ENCODE measurements around the gene PIK3C2G.
"Not testable (repeated sequence)": the region's sequence is repeated elsewhere in the genome, so short reads cannot be mapped to it uniquely, and the experiment has no call there.

Gene PIK3C2G

DNA sequence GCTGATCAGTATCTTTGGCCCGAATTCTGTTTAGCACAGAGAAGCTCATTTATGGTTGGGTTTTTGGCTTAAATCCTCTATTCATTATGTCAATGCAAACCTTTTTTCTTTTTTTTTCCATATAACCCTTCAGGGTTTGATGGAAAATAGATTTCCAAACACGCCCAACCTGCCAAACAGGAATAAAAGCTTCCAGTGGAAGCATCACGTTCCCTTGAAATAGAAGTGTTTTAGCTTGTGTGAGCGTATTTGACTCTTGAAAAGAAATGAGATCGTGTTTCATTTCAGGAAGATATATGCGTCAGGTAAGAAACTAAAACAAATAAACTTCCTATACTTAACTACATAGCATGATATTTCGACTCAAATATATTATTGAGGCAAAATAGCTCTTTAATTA, at the start of gene PIK3C2G:
PIK3C2G (plus strand) TSS at position 246 of the 400 bp plus-strand sequence. CDS start 20,564 bp downstream, outside the sequence.
- no peak for DNase-seq (ENCODE audit: low spot score)

DNA sequence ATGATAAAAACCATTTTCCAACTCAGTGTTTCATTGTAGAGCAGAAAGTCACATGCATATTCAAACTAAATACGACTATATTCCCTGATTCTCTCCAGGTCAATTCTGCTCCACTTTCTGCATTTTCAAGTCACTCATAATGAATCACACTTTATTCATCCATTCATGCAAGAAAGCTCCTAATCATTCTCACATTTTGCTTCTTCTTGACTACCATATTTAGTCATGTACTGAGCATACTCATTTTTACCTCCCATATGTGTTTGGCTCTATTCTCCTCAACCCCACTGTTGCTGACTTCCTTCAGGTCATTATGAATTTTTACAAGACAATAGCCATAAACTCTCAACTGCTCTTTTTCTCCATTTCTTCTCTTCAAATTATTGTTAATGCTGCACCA, 43.4 kb upstream of the PIK3C2G start:
- DNase-seq (ENCODE audit: low spot score): peak; percentile 48

GRCh38 chr12:18221726-18222125, 39.6 kb upstream of the PIK3C2G start:
- no peak for DNase-seq (ENCODE audit: low spot score)

- DNase-seq (ENCODE audit: low spot score): no peak
These were observed 38.6 kb upstream of the PIK3C2G start for GRCh38 chr12:18222699-18223098.

GRCh38 chr12:18224745-18225144, 36.6 kb upstream of the PIK3C2G start:
- DNase-seq (ENCODE audit: low spot score): peak; percentile 53

- DNase-seq (ENCODE audit: low spot score): no peak
These were observed 21.8 kb upstream of the PIK3C2G start for GRCh38 chr12:18239526-18239925.

GRCh38 chr12:18242380-18243089, 18.8 kb upstream of the PIK3C2G start:
- no peak for DNase-seq (ENCODE audit: low spot score)

DNA sequence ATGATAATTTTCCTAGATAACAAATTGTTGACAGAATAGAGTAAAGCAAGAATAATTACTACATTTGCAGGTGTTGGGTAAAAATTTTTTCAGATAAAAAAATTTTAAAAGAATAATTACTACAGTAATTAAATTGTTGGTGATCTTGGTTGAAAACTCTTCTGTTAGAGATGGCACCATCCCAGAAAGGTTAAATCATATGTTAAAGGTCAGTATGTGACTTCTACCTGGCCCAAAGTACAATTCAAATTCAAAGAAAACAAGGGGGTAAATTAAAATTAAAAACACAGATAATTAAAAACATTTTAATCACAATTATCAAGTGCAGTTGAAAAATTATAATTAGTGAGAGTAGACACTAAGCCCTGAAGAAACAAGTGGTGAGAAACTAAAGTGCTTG, 18.1 kb upstream of the PIK3C2G start:
- no peak for DNase-seq (ENCODE audit: low spot score)

- DNase-seq (ENCODE audit: low spot score): no peak
These were observed 15.3 kb upstream of the PIK3C2G start for GRCh38 chr12:18246066-18246465.

- DNase-seq (ENCODE audit: low spot score): peak; percentile 71
These were observed 10.9 kb upstream of the PIK3C2G start for GRCh38 chr12:18250313-18250916.

DNA sequence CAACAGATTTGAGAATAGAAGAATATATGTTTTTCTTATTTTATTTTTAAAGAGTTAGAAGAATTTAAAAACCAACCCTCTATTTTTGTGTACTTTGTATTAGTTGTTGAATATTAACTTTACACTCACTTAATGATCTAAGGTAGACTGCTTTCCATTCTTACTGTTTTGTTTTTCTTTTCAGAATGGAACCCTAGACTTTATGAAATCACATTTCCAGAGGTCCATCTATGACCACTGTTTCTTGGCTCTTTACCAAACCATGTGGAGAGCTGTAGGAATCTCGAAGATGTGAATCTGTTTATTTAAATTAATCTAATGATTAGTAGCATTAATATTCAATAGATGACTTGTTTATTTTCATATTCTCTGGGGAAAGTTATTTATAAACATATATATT, 7.2 kb upstream of the PIK3C2G start:
- DNase-seq (ENCODE audit: low spot score): peak; percentile 26

- DNase-seq (ENCODE audit: low spot score): not testable (repeated sequence)
These were observed 6.3 kb upstream of the PIK3C2G start for GRCh38 chr12:18255004-18255403.

DNA sequence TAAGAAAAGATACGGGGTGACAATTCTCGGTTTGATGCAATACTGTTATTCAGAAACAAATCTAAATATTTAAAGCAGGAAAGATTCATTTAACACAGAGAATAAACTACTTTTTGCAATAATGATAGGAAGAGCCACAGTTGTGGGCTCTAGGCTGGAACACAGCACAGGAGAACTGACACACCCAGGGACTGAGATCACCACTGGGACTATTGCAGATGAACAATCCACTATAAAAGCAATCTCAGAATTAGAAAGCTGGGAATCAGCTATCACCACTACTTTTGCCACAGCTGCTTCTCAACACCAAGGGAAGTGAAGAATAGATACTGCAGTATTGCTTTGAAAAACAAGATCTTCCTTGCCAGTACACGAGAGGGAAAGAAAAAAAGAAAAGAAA, 4.1 kb upstream of the PIK3C2G start:
- DNase-seq (ENCODE audit: low spot score): no peak

DNA sequence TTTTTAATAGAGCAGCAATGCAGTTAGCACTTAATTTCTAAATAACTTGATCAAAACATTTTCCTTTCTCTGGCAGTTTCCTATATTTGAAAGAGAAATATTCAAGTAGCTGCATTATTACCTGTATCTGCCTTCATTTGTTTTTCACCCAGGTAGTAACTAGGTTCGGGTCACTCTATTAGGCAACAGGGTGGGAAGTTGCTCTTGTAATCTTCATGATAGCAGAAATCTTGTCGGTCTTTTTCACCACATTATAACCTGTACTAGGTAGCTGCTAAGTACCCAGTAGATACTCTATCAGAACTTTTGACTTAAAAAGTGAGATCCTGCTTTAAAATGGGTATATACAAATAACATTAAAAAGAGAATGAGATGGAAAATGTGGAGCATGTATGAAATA, 2.4 kb upstream of the PIK3C2G start:
- DNase-seq (ENCODE audit: low spot score): no peak

- DNase-seq (ENCODE audit: low spot score): no peak
These were observed 1.2 kb upstream of the PIK3C2G start for GRCh38 chr12:18259906-18260682.

DNA sequence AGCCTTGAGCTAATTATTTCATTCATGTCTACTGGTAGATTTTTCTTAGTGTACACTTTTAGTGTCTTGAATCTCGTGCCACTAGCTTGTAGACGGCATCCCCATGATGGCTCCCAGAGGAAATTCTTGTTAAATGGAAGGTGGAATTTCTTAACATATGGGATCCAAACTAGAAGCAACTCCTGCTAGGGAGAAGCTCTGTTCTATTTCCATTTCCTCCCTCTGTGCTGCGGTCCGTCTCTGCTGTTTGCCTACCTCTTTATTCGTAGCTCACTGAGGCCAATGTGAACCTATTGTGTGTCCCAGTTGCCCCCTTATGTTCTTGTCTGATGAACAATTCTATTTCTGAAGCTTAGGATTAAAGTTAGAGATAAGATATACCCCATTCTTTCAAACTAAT, 588 bp downstream of the PIK3C2G start:
- no peak for DNase-seq (ENCODE audit: low spot score)

DNA sequence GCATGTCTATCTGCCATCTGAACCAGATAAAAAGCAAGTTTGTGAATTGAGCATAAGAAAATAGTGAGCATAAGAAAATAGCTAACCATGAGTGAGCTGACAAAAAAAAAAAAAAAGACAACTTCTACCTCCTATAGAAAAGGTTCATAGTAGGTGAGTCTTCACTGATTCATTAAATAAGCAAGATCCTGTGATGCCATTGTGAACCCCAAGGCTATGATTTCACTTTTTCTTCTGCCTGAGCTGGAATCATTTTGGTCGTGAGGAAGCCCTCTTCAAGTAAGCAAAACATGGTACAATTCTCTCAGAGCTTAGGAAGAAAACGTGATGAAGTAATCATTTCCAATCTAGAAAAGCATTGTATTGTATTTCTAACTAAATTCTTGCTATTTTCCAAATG, 1.2 kb downstream of the PIK3C2G start:
- peak; percentile 57 for DNase-seq (ENCODE audit: low spot score)

- no peak for DNase-seq (ENCODE audit: low spot score)
These were observed 3.3 kb downstream of the PIK3C2G start for GRCh38 chr12:18264581-18265075.

DNA sequence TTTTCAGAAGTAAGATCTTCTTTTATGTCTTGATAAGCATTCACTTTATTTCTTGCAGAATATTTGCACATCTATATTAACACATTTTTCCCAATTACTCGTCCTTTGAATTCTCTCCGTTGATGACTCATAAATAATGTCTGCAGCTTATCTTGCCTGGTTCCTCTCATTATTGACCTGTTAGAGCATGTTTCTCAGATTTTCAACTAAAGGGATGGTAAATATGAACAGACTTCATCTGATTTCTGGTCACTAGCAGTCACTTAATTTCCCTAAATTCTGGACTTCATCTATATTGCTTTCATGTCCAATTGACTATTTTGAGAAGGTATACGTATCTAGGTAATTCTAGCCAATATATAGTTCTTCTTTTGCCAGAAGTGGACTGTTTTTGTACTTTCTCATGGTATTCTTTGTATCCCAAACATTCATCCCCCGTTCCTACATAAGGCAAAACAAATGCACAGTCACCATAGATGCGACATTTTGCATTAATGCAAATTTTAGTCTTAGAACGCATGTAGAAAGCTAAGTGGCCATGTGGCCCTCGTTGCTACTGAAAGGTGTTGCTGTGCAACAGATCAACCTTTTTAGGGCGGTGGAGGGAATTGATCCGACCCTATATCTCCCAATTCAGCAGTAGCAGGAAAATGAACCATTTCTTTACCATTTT, 6.2 kb downstream of the PIK3C2G start:
- DNase-seq (ENCODE audit: low spot score): no peak

DNA sequence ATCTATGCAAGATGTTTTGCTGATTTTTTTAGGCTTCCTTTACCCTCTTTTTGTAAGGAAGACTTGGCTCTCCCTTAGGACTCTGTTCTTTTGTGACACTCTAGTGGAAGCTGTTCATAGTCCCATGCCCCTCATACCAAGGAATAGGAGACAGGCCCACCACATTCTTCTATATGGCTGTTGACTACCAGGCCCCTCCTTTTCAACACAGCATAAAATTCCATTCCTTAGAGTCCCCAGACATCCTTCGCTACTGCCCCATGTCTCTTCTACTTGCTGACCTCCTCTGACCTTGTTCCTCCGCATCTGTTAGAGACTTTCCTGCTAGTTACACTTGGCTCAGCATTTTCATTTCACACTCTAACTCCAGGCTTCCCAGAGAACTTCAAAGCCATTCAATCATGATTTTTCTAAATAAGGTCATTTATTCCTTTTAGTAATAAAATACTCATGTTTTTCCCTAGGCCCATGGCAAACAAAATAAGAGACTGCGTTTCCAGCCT, 9.7 kb downstream of the PIK3C2G start:
- no peak for DNase-seq (ENCODE audit: low spot score)

DNA sequence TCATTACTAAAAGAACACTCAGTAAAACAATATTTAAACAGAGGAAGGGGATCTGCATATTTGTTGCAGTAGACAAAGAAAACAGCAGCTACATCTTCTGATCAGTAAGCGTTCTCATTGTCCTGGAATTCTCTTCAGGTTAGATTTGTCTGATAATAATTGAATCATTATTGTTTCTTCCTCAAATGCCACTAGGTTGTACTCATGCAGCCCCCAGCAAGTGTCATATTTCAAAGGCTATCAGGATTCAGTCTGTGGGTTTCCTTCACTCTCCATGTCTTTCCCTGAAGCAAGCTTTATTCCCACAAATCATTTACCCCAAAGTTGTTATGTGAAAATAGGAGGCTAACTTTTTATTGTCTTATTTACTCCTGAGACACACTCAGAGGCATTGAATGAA, 14.7 kb downstream of the PIK3C2G start:
- peak; percentile 91 for DNase-seq (ENCODE audit: low spot score)

DNA sequence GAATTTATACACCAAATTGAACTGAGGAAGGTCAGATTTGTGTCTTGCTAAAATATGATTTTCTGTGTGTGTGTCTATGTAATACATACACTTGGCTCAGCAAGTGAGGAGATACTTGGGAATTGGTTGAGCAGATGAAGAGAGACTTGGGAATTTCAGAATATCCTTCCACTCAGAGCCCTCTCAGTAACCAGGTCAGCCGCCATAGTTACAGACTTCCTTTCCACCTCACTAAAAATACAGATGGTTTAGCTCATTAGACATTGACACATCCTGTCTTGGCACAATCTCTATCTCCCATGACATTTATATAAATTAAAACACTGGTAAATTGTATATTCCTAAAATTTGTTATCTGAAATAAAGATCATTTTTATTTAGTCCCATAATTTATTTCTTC, 15.9 kb downstream of the PIK3C2G start:
- DNase-seq (ENCODE audit: low spot score): peak; percentile 32

Data from kidney tubule cell (primary cell).